Measurements from ENCODE around the gene TAP2. TPM values are rescaled to one million over a fixed set of nuclear protein-coding genes. Genes with fewer than 3 reads are reported as not detected.
A peak's percentile ranks its signal among the peaks of the same experiment; 100 is the strongest.

TAP2 gene
- total RNA-seq, 2 donors from 2014 or later, result 118 to 128 TPM

DNA sequence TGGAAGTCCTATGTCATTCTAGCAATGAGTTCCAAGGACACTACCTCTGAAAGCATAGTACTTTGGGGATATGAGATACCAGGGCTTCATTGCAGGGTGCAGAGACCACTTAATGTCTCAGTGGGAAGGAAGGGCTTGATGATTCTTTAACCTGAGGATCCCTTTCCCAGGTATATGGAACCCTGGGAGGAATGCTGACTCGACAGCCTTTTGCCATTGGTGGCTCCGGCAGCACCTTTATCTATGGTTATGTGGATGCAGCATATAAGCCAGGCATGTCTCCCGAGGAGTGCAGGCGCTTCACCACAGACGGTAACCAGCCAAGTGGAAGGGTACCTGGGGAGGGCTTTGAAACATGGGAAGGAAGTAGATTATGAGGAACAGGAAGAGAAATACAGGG lies 19.7 kb upstream of the TAP2 start:
- Mint-ChIP-seq H3K27ac (peak overlapping the region; percentile 2 to 31), H3K36me3 (peaks cover 49 to 71% of the 10 kb centered on the region in 2 donors), H3K9me3 (no peaks in the 10 kb centered on the region)
- no peak for DNase-seq (ENCODE audit: low spot score in 2 of 2)
- ATAC-seq, result no peak

GRCh38 chr6:32857156-32857891 lies 18.8 kb upstream of the TAP2 start:
- Mint-ChIP-seq H3K27ac (peak overlapping the region in 1 of 2 donors; percentile 2), H3K9me3 (no peaks in the 10 kb centered on the region)
- no peak for DNase-seq (ENCODE audit: low spot score in 2 of 2)

GRCh38 chr6:32855467-32856174 lies 17.1 kb upstream of the TAP2 start:
- ATAC-seq, result no peak
- H3K36me3 Mint-ChIP-seq, result peaks cover 68 to 88% of the 10 kb centered on the region in 2 donors
- no peak for DNase-seq (ENCODE audit: low spot score in 2 of 2)
- peaks cover 0 to under 1% of the 10 kb centered on the region in 2 donors for H3K9me3 Mint-ChIP-seq
- peak overlapping the region; percentile 94 to 99 for H3K27ac Mint-ChIP-seq

More at GRCh38 chr6:32857156-32857891, 18.8 kb upstream of the TAP2 start:
- no peak for ATAC-seq
- peaks cover 58 to 79% of the 10 kb centered on the region in 2 donors for H3K36me3 Mint-ChIP-seq

DNA sequence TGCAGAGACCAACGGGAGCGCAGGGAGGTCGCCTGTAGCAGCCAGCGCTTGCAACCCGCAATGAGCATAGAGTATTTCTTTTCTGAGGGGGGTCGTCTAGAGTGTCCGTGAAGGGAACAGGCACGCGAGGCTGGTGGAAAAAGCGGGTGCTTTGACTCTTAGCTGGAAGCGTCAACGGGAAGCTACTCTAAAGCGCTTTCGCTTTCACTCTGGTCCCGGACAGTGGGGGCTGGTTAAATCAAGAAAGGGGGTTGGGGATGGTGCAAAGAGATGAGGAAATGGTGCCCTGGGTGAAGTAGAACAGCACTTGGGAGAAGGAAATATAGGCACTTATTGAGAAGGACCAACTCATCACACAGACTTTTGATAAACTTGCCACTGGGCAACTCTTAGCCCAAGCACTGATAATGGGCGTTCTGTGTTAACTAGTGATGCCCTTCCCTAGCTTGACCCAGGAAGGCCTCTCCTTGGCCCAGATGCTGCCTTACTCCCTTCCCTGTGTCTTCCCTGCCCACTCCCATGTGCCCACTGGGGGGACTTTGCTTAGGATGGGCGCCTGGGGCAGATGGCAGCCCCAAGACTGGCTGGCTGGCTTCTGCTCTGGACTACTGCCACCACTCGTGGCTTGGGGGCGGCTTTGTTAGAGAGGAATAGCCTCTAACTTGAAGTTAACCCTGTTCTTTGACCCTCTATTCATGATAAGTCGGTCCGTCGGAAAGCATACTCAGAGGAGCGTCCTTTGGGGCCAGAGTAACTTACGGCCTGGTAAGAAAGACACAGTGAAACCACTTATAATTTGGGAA lies 16.0 kb upstream of the TAP2 start:
- peak; percentile 20 to 30 for ATAC-seq
- no peak for DNase-seq (ENCODE audit: low spot score in 2 of 2)
- Mint-ChIP-seq H3K27ac (peak overlapping the region; percentile 99), H3K36me3 (peaks cover 76 to 91% of the 10 kb centered on the region in 2 donors), H3K9me3 (peaks cover 0 to 5% of the 10 kb centered on the region in 2 donors)

DNA sequence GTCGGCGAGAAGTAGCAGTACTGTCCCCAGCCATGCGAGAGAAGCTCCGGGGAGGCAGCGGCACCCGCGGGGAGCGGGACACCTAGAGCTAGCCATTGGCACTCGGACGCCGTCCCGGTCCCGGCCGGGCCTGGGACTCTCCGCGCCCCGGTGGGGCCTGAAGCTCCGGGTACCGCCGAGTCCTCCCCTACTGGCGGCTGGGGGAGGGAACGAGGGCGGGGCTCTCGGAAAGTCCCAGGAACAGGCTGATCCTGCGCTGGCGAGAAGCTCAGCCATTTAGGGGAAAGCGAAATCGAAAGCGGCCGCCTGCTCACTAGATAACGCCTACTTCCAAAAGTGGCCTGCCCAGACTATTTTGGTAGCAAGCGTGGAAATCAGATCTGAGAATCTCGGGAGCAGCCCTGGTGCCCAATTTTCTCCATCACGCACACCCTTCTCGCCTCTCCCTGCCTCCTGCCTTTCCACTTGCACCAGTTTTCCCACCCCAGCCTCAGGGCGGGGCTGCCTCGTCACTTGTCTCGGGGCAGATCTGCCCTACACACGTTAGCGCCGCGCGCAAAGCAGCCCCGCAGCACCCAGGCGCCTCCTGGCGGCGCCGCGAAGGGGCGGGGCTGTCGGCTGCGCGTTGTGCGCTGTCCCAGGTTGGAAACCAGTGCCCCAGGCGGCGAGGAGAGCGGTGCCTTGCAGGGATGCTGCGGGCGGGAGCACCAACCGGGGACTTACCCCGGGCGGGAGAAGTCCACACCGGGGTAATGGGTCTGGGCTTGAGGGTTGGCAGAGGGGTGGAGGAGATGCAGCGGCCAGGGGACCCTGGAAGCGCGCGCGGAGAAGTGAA lies 15.2 kb upstream of the TAP2 start, which contains the start of the genes PSMB9 and TAP1:
Gene PSMB9 (plus strand): TSS at position 652 of the 835 bp plus-strand sequence. CDS start 38 bp downstream, at position 690.
Gene TAP1 (minus strand): TSS at position 164 of the 835 bp plus-strand sequence. CDS start 68 bp downstream, at position 96.
- DNase-seq (ENCODE audit: low spot score in 2 of 2) (peak; percentile 91 to 93), ATAC-seq (peak; percentile 79 to 92)
- Mint-ChIP-seq H3K27ac (peak within 1 kb of the TSS; percentile 99), H3K36me3 (peaks cover 81 to 91% of the 10 kb centered on the region in 2 donors), H3K9me3 (peaks cover 0 to 5% of the 10 kb centered on the region in 2 donors)

- Mint-ChIP-seq H3K27ac (peak overlapping the region; percentile 99), H3K9me3 (peaks cover 0 to 7% of the 10 kb centered on the region in 2 donors), H3K36me3 (peaks cover 84 to 91% of the 10 kb centered on the region in 2 donors)
- DNase-seq (ENCODE audit: low spot score in 2 of 2), result peak in 1 of 2 donors; percentile 87
- ATAC-seq, result peak; percentile 17 to 76
Observed at GRCh38 chr6:32852844-32853540, 14.5 kb upstream of the TAP2 start.

- Mint-ChIP-seq H3K36me3 (peaks cover 84 to 91% of the 10 kb centered on the region in 2 donors), H3K27ac (peak overlapping the region; percentile 99), H3K9me3 (peaks cover 0 to 9% of the 10 kb centered on the region in 2 donors)
- ATAC-seq, result no peak
- DNase-seq (ENCODE audit: low spot score in 2 of 2), result no peak
Observed at GRCh38 chr6:32852018-32852843, 13.7 kb upstream of the TAP2 start.

DNA sequence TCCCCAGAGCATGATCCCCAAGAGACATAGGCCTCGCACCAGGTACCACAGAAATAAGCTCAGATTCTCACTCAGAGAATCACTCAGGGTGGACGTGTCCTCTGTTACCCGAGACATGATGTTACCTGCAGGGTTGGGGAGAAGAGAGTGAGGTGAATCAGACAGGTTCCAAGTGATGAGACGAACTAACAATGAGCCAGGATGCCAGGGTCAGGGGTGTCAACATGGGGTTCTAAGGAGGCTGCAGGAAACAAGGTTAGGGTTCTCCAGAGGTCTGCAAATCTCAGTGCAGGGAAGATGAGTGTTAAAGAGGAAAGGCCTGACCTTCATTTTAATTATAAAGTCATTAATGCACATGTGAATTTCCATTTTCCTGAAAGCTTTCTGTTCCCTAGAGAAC lies 12.5 kb upstream of the TAP2 start:
- ATAC-seq, result no peak
- Mint-ChIP-seq H3K36me3 (peaks cover 88 to 94% of the 10 kb centered on the region in 2 donors), H3K9me3 (peaks cover 0 to 9% of the 10 kb centered on the region in 2 donors), H3K27ac (peak overlapping the region; percentile 97 to 99)
- no peak for DNase-seq (ENCODE audit: low spot score in 2 of 2)

- no peak for DNase-seq (ENCODE audit: low spot score in 2 of 2)
- H3K36me3 Mint-ChIP-seq, result peaks cover 88 to 94% of the 10 kb centered on the region in 2 donors
- peak overlapping the region; percentile 92 to 99 for H3K27ac Mint-ChIP-seq
- no peak for ATAC-seq
- peaks cover 0 to 9% of the 10 kb centered on the region in 2 donors for H3K9me3 Mint-ChIP-seq
Observed at GRCh38 chr6:32849126-32849525, 10.6 kb upstream of the TAP2 start.

- Mint-ChIP-seq H3K36me3 (peaks cover 95 to 100% of the 10 kb centered on the region in 2 donors), H3K27ac (peak overlapping the region; percentile 92 to 99), H3K9me3 (peaks cover 0 to 9% of the 10 kb centered on the region in 2 donors)
- DNase-seq (ENCODE audit: low spot score in 2 of 2) (no peak), ATAC-seq (no peak)
Observed at GRCh38 chr6:32847795-32848194, 9.3 kb upstream of the TAP2 start.

GRCh38 chr6:32847004-32847403 lies 8.5 kb upstream of the TAP2 start:
- H3K27ac Mint-ChIP-seq, result peak overlapping the region; percentile 10 to 99
- peaks cover 95 to 100% of the 10 kb centered on the region in 2 donors for H3K36me3 Mint-ChIP-seq
- DNase-seq (ENCODE audit: low spot score in 2 of 2) (no peak), ATAC-seq (no peak)
- peaks cover 0 to 9% of the 10 kb centered on the region in 2 donors for H3K9me3 Mint-ChIP-seq

GRCh38 chr6:32845384-32845884 lies 6.9 kb upstream of the TAP2 start:
- Mint-ChIP-seq H3K27ac (peak overlapping the region; percentile 100), H3K36me3 (peaks cover 94 to 99% of the 10 kb centered on the region in 2 donors), H3K9me3 (peaks cover 0 to 6% of the 10 kb centered on the region in 2 donors)
- ATAC-seq, result peak; percentile 23 to 33
- peak in 1 of 2 donors; percentile 80 for DNase-seq (ENCODE audit: low spot score in 2 of 2)

GRCh38 chr6:32844839-32845383 lies 6.4 kb upstream of the TAP2 start:
- Mint-ChIP-seq H3K27ac (peak overlapping the region; percentile 100), H3K36me3 (peaks cover 94 to 98% of the 10 kb centered on the region in 2 donors), H3K9me3 (peaks cover 4% of the 10 kb centered on the region in 2 donors)
- DNase-seq (ENCODE audit: low spot score in 2 of 2) (no peak), ATAC-seq (peak in 1 of 2 donors; percentile 4)
